ENCODE data around the gene PIGO. TPM values are rescaled to one million over a fixed set of nuclear protein-coding genes. Genes with fewer than 3 reads are reported as not detected.

The PIGO gene
- total and polyA plus RNA-seq, 10 of the 15 experiments (the other 5 are each of a cell fraction or from before 2014, with no cell fraction given), result 8.2 to 23.3 (median 18.4) TPM

DNA sequence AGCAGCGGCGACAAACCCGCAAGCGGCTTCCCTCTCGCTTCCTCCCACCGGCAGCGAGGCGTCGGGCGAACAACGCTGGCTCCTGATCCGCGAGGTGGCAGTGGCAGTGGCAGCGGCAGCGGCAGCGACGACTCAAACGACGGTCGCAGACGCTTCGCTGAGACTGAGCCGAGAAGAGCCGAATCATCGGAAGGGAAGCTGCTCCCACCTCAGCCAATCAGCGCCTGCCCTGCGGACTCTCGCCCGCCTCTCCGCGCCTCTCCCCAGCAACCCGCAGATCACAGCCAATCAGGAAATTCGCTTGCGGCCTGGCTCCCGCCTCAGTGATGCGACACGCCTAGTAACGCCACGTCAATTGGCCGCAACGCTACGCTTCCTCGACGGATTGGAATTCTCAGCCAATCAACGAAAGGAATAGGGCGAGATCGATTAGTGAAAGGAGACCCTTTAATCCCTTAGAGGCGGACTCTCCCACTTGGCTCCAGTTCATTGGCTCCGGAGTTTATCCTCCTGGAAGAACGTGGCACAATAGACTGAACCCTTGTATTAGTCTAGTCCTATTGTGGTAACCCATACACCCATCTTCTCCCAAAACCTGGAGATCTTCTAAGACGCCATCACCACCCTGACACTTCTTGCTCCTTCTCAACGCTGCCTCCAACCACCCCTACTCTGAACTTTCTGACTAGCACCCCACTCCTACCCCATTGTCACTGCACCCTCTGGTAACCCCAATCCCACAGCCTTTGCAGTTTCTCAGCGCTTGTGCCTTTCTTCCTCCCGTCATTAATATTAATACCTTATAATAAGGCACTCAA lies 23.7 kb downstream of the PIGO start, which contains the start of gene VCP (continued):
- peak; percentile 92 for TF ChIP-seq NBN (IDR thresholded peaks at IDR 0.05)
- TF ChIP-seq RUNX3 (IDR thresholded peaks at IDR 0.05; ENCODE audit: low read length), result peak; percentile 29; the same call in 1 of the 2 replicates
- TF ChIP-seq, protein P1, sequence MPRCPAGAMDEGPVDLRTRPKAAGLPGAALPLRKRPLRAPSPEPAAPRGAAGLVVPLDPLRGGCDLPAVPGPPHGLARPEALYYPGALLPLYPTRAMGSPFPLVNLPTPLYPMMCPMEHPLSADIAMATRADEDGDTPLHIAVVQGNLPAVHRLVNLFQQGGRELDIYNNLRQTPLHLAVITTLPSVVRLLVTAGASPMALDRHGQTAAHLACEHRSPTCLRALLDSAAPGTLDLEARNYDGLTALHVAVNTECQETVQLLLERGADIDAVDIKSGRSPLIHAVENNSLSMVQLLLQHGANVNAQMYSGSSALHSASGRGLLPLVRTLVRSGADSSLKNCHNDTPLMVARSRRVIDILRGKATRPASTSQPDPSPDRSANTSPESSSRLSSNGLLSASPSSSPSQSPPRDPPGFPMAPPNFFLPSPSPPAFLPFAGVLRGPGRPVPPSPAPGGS (IDR thresholded peaks at IDR 0.05; ENCODE audit: borderline replicate concordance, insufficient read depth, low read depth, low read length, poor library complexity, severe bottlenecking), result no peak
- no peak for TF ChIP-seq EGR1 (IDR thresholded peaks at IDR 0.05; ENCODE audit: borderline replicate concordance in 1 of 2, low read depth in 2 of 2, low read length in 2 of 2)
- no peak for TF ChIP-seq HDAC2 (IDR thresholded peaks at IDR 0.05)
- no peak for TF ChIP-seq RAD21 (IDR thresholded peaks at IDR 0.05; ENCODE audit: insufficient read depth, low read depth, low read length)
- TF ChIP-seq PML (IDR thresholded peaks at IDR 0.05; ENCODE audit: low read length), result no peak
- TF ChIP-seq MTA3 (IDR thresholded peaks at IDR 0.05; ENCODE audit: borderline replicate concordance, low read length), result no peak
- peak; percentile 100 for TF ChIP-seq RFX5 (IDR thresholded peaks at IDR 0.05; ENCODE audit: low read depth, low read length)
- peak; percentile 99 for TF ChIP-seq CREB1 (IDR thresholded peaks at IDR 0.05; ENCODE audit: low read depth)
- peak; percentile 14; the same call in 1 of the 2 replicates for TF ChIP-seq ESRRA (IDR thresholded peaks at IDR 0.05; ENCODE audit: low read length)
- TF ChIP-seq SREBF2 (IDR thresholded peaks at IDR 0.05; ENCODE audit: low read length), result 0 out of 2 replicates have a peak, but pooled peaks have one; percentile 7
- TF ChIP-seq, protein P2, sequence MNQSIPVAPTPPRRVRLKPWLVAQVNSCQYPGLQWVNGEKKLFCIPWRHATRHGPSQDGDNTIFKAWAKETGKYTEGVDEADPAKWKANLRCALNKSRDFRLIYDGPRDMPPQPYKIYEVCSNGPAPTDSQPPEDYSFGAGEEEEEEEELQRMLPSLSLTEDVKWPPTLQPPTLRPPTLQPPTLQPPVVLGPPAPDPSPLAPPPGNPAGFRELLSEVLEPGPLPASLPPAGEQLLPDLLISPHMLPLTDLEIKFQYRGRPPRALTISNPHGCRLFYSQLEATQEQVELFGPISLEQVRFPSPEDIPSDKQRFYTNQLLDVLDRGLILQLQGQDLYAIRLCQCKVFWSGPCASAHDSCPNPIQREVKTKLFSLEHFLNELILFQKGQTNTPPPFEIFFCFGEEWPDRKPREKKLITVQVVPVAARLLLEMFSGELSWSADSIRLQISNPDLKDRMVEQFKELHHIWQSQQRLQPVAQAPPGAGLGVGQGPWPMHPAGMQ (IDR thresholded peaks at IDR 0.05; ENCODE audit: borderline replicate concordance), result no peak
- TF ChIP-seq KAT2A (conservative IDR thresholded peaks at IDR 0.05; ENCODE audit: control insufficient read depth, low read depth, low read length), result no peak
- TF ChIP-seq, protein P3, sequence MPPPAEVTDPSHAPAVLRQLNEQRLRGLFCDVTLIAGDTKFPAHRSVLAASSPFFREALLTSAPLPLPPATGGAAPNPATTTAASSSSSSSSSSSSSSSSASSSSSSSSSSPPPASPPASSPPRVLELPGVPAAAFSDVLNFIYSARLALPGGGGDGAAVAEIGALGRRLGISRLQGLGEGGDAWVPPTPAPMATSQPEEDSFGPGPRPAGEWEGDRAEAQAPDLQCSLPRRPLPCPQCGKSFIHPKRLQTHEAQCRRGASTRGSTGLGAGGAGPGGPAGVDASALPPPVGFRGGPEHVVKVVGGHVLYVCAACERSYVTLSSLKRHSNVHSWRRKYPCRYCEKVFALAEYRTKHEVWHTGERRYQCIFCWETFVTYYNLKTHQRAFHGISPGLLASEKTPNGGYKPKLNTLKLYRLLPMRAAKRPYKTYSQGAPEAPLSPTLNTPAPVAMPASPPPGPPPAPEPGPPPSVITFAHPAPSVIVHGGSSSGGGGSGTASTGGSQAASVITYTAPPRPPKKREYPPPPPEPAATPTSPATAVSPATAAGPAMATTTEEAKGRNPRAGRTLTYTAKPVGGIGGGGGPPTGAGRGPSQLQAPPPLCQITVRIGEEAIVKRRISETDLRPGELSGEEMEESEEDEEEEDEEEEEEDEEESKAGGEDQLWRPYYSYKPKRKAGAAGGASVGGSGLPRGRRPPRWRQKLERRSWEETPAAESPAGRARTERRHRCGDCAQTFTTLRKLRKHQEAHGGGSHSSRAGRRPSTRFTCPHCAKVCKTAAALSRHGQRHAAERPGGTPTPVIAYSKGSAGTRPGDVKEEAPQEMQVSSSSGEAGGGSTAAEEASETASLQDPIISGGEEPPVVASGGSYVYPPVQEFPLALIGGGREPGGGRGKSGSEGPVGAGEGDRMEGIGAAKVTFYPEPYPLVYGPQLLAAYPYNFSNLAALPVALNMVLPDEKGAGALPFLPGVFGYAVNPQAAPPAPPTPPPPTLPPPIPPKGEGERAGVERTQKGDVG (CRISPR knock-in tag; IDR thresholded peaks at IDR 0.05), result no peak
- TF ChIP-seq JUNB (IDR thresholded peaks at IDR 0.05), result no peak
- TF ChIP-seq POLR2AphosphoS2 (IDR thresholded peaks at IDR 0.05; ENCODE audit: low read depth, low read length), result peak; percentile 91
- TF ChIP-seq STAT3 (IDR thresholded peaks at IDR 0.05; ENCODE audit: low read depth, low read length), result no peak
- TF ChIP-seq SREBF1 (IDR thresholded peaks at IDR 0.05; ENCODE audit: low read length), result peak; percentile 39; the same call in 1 of the 2 replicates
- no peak for TF ChIP-seq ZNF207 (IDR thresholded peaks at IDR 0.05; ENCODE audit: borderline replicate concordance)
- no peak for TF ChIP-seq RBBP5 (conservative IDR thresholded peaks at IDR 0.05)
- no peak for TF ChIP-seq YBX1 (IDR thresholded peaks at IDR 0.05)
- TF ChIP-seq, protein P4, sequence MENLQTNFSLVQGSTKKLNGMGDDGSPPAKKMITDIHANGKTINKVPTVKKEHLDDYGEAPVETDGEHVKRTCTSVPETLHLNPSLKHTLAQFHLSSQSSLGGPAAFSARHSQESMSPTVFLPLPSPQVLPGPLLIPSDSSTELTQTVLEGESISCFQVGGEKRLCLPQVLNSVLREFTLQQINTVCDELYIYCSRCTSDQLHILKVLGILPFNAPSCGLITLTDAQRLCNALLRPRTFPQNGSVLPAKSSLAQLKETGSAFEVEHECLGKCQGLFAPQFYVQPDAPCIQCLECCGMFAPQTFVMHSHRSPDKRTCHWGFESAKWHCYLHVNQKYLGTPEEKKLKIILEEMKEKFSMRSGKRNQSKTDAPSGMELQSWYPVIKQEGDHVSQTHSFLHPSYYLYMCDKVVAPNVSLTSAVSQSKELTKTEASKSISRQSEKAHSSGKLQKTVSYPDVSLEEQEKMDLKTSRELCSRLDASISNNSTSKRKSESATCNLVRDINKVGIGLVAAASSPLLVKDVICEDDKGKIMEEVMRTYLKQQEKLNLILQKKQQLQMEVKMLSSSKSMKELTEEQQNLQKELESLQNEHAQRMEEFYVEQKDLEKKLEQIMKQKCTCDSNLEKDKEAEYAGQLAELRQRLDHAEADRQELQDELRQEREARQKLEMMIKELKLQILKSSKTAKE (IDR thresholded peaks at IDR 0.05; ENCODE audit: low read depth, poor library complexity, severe bottlenecking), result peak; percentile 75
- TF ChIP-seq TARDBP (IDR thresholded peaks at IDR 0.05; ENCODE audit: borderline replicate concordance), result no peak
- peak; percentile 73 for TF ChIP-seq HDGF (IDR thresholded peaks at IDR 0.05)
